Fibroblast of mammary gland (primary cell): ENCODE data around the gene SAMD10.

ENCODE experiments used
- DNase-seq: peaks from one replicate; pipeline ENCODE4 v3.0.0-alpha.2; 2010; ENCODE audit warnings: low read depth
- H3K4me3 ChIP-seq: 2 replicates; pipeline ENCODE4 v1.5.1; 2011; ENCODE audit warnings: low read depth, mild to moderate bottlenecking, low read length, moderate library complexity; ENCODE audit not compliant: control insufficient read depth
- CTCF ChIP-seq: conservative IDR thresholded peaks from 2 replicates; pipeline ENCODE4 v1.5.1; 2011; ENCODE audit warnings: low read depth, low read length, inconsistent platforms; ENCODE audit not compliant: control insufficient read depth, insufficient read depth

The SAMD10 gene

GRCh38 chr20:63942250-63942951, 37.0 kb downstream of the SAMD10 start:
- no peak for TF ChIP-seq CTCF
- no peak overlapping the region for H3K4me3 ChIP-seq
- DNase-seq, result peak; percentile 20

- no peak overlapping the region for H3K4me3 ChIP-seq
- no peak for TF ChIP-seq CTCF
- DNase-seq, result peak; percentile 23
Measured at GRCh38 chr20:63941282-63942081, 38.0 kb downstream of the SAMD10 start.

GRCh38 chr20:63940472-63941266, 38.8 kb downstream of the SAMD10 start:
- DNase-seq, result no peak
- no peak overlapping the region for H3K4me3 ChIP-seq

GRCh38 chr20:63940071-63940471, 39.4 kb downstream of the SAMD10 start:
- TF ChIP-seq CTCF, result no peak
- no peak for DNase-seq
- no peak overlapping the region for H3K4me3 ChIP-seq

More at GRCh38 chr20:63940472-63941266, 38.8 kb downstream of the SAMD10 start:
- no peak for TF ChIP-seq CTCF

- no peak for TF ChIP-seq CTCF
- DNase-seq, result no peak
- H3K4me3 ChIP-seq, result no peak overlapping the region
Measured at GRCh38 chr20:63939061-63939935, 40.1 kb downstream of the SAMD10 start.

- no peak for TF ChIP-seq CTCF
- H3K4me3 ChIP-seq, result no peak overlapping the region
- DNase-seq, result peak; percentile 25
Measured at GRCh38 chr20:63937596-63937995, 41.8 kb downstream of the SAMD10 start.
